Small intestine (tissue), 7 donors: ENCODE results near the gene CTSC. TPM values are rescaled to one million over a fixed set of nuclear protein-coding genes. Genes with fewer than 3 reads are reported as not detected.
"Not testable (repeated sequence)": the region's sequence is repeated elsewhere in the genome, so short reads cannot be mapped to it uniquely, and the experiment has no call there.

Experiments
- DNase-seq, 2 donors: peaks; one replicate each; pipeline versions ENCODE4 v3.0.0 to v3.0.0-alpha.2; 2013
- FAIRE-seq: peaks from 2 replicates; lab custom pipeline; 2012; peaks lifted over from hg19 to GRCh38; lab: Jason Lieb, UNC
- H3K27ac ChIP-seq, 3 donors: one replicate each; pipeline ENCODE4 v1.5.1; 2013; ENCODE audit warnings: low read length in 2 of 3, mild to moderate bottlenecking in 2 of 3, control low read depth in 1 of 3, inconsistent platforms in 1 of 3, low read depth in 1 of 3, moderate library complexity in 1 of 3
- H3K27me3 ChIP-seq, 3 donors: one replicate each; pipeline ENCODE4 v1.6.1; 2013; ENCODE audit warnings: low read length in 3 of 3, inconsistent platforms in 1 of 3; ENCODE audit not compliant: control insufficient read depth in 3 of 3, insufficient read depth in 3 of 3
- H3K36me3 ChIP-seq, 3 donors: one replicate each; pipeline ENCODE4 v1.6.1; 2013; ENCODE audit warnings: low read length in 3 of 3, inconsistent platforms in 1 of 3, low read depth in 1 of 3, mild to moderate bottlenecking in 1 of 3, moderate library complexity in 1 of 3; ENCODE audit not compliant: control insufficient read depth in 3 of 3, insufficient read depth in 2 of 3
- H3K4me1 ChIP-seq, 3 donors: one replicate each; pipeline ENCODE4 v1.6.1; 2013; ENCODE audit warnings: low read length in 2 of 3, inconsistent platforms in 1 of 3, low read depth in 1 of 3, mild to moderate bottlenecking in 1 of 3, moderate library complexity in 1 of 3; ENCODE audit not compliant: control insufficient read depth in 3 of 3, insufficient read depth in 2 of 3
- H3K4me3 ChIP-seq, 3 donors: one replicate each; pipeline ENCODE4 v1.5.1; 2013; ENCODE audit warnings: low read length in 3 of 3, control low read depth in 1 of 3, inconsistent platforms in 1 of 3, low read depth in 1 of 3, mild to moderate bottlenecking in 1 of 3, moderate library complexity in 1 of 3
- H3K9me3 ChIP-seq, 2 donors: one replicate each; pipeline ENCODE4 v1.6.1; 2013; ENCODE audit warnings: low read depth in 1 of 2, low read length in 1 of 2; ENCODE audit not compliant: control insufficient read depth in 2 of 2, insufficient read depth in 1 of 2
- WGBS, 3 donors: extraction: QIAGEN DNeasy Blood & Tissue Kit; methylation state at CpG; one replicate each; pipeline ENCODE4 v1.1.7; 2013; 5-methylcytosine and 5-hydroxymethylcytosine counted together
- polyA plus RNA-seq, 4 donors: library from polyadenylated mRNA; stranded (reverse) in 3 of 4; unstranded in 1 of 4; fragments of 200-250 nt in 3 of 4; fragments of 120-200 nt in 1 of 4; gene quantifications; one replicate each; pipeline versions ENCODE4 v1.2.1 to v1.2.3, GENCODE V29; 2013
- donor health status: healthy with polysubstance abuse.
- donor health status: control.
- donor health status: control.
- donor health status: Bipolar disorder and iron deficiency.
- donor health status: healthy.

Gene CTSC
- polyA plus RNA-seq, 4 donors = 16.1 to 98.8 (median 48.6) TPM

GRCh38 chr11:88250566-88251242 is 86.8 kb downstream of the CTSC start:
- Histone ChIP-seq H3K27me3 (no peaks in the 10 kb centered on the region), H3K4me1 (no peaks in the 10 kb centered on the region), H3K9me3 (peaks cover 0 to 2% of the 10 kb centered on the region in 2 donors), H3K4me3 (no peak overlapping the region), H3K36me3 (no peaks in the 10 kb centered on the region), H3K27ac (no peak overlapping the region)
- FAIRE-seq (no peak), DNase-seq (no peak)
- 63 to 78% (median 77%) methylated on average over 3 of the region's 3 CpGs for WGBS, 3 donors

GRCh38 chr11:88249706-88250105 is 87.8 kb downstream of the CTSC start:
- Histone ChIP-seq H3K4me1 (no peaks in the 10 kb centered on the region), H3K4me3 (no peak overlapping the region), H3K36me3 (no peaks in the 10 kb centered on the region), H3K27me3 (no peaks in the 10 kb centered on the region), H3K9me3 (no peaks in the 10 kb centered on the region), H3K27ac (no peak overlapping the region)
- FAIRE-seq = no peak
- DNase-seq = no peak
- 55 to 78% (median 64%) methylated on average over 1 of the region's 1 CpG for WGBS, 3 donors

- WGBS, 3 donors = 73 to 88% (median 82%) methylated on average over 3 of the region's 3 CpGs
- no peak for FAIRE-seq
Measured at GRCh38 chr11:88246696-88247095, 90.8 kb downstream of the CTSC start.

GRCh38 chr11:88245576-88245975 is 92.0 kb downstream of the CTSC start:
- H3K9me3 ChIP-seq, FAIRE-seq, H3K36me3 ChIP-seq, H3K27me3 ChIP-seq, H3K27ac ChIP-seq, DNase-seq, H3K4me1 ChIP-seq, H3K4me3 ChIP-seq: not testable (repeated sequence)
- 82 to 95% (median 91%) methylated on average over 2 of the region's 2 CpGs for WGBS, 3 donors

More at GRCh38 chr11:88246696-88247095, 90.8 kb downstream of the CTSC start:
- no peak for DNase-seq
- no peaks in the 10 kb centered on the region for H3K4me1 ChIP-seq
- no peaks in the 10 kb centered on the region for H3K27me3 ChIP-seq
- no peaks in the 10 kb centered on the region for H3K9me3 ChIP-seq
- no peak overlapping the region for H3K4me3 ChIP-seq
- no peak overlapping the region for H3K27ac ChIP-seq
- H3K36me3 ChIP-seq = no peaks in the 10 kb centered on the region

Other genes starting within 250 kb of the CTSC start
- gene RAB38, start 162.3 kb downstream of the CTSC start, polyA plus RNA-seq = 10 to 100 TPM in 1 of 4 donors, 1 to 10 TPM in 2, under 1 TPM in 1; 0.67 to 14.3 (median 1.2) TPM